Smooth muscle cell (in vitro differentiated cells): ENCODE measurements around the gene ABCG2. TPM values are rescaled to one million over a fixed set of nuclear protein-coding genes. Genes with fewer than 3 reads are reported as not detected.

Experiments
- DNase-seq: peaks from one replicate; lab custom pipeline; 2025; ENCODE audit not compliant: unreplicated experiment; lab: John Stamatoyannopoulos, UW
- H2AFZ ChIP-seq: fragments of 200-600 bp; sonication (generic); 2 replicates; pipeline ENCODE4 v1.6.0; 2016; ENCODE audit warnings: antibody characterized with exemption, low read depth, mild to moderate bottlenecking
- H3F3A ChIP-seq: fragments of 200-600 bp; sonication (generic); 2 replicates; pipeline ENCODE4 v1.6.0; 2017; ENCODE audit warnings: antibody characterized with exemption, low read depth
- H3K27ac ChIP-seq: fragments of 200-600 bp; sonication (generic); 2 replicates; pipeline ENCODE4 v1.5.1; 2016; ENCODE audit warnings: low read depth, mild to moderate bottlenecking
- H3K27me3 ChIP-seq: fragments of 200-600 bp; sonication (generic); 2 replicates; pipeline ENCODE4 v1.6.1; 2016; ENCODE audit warnings: low read depth, mild to moderate bottlenecking
- H3K36me3 ChIP-seq: fragments of 200-600 bp; sonication (generic); 2 replicates; pipeline ENCODE4 v1.5.1; 2016; ENCODE audit warnings: low read depth
- H3K4me1 ChIP-seq: fragments of 200-600 bp; sonication (generic); 2 replicates; pipeline ENCODE4 v1.5.1; 2016; ENCODE audit warnings: low read depth
- H3K4me2 ChIP-seq: fragments of 200-600 bp; sonication (generic); 2 replicates; pipeline ENCODE4 v1.6.0; 2016; ENCODE audit warnings: mild to moderate bottlenecking
- H3K4me3 ChIP-seq: fragments of 200-600 bp; sonication (generic); 2 replicates; pipeline ENCODE4 v1.5.1; 2016; ENCODE audit warnings: mild to moderate bottlenecking
- H3K79me2 ChIP-seq: fragments of 200-600 bp; sonication (generic); 2 replicates; pipeline ENCODE4 v1.6.0; 2016; ENCODE audit warnings: low read depth, mild to moderate bottlenecking
- H3K9ac ChIP-seq: fragments of 200-600 bp; sonication (generic); 2 replicates; pipeline ENCODE4 v1.6.0; 2016; ENCODE audit warnings: low read depth
- H3K9me3 ChIP-seq: fragments of 200-600 bp; sonication (generic); replicated peaks from 2 replicates; pipeline ENCODE4 v1.5.1; 2016; ENCODE audit warnings: low read depth
- H4K20me1 ChIP-seq: fragments of 200-600 bp; sonication (generic); 2 replicates; pipeline ENCODE4 v1.6.0; 2016; ENCODE audit warnings: low read depth
- WGBS: methylation state at CpG from one replicate; pipeline ENCODE4 v1.1.7; 2016; ENCODE audit warnings: low lambda C conversion rate; 5-methylcytosine and 5-hydroxymethylcytosine counted together
- polyA plus RNA-seq: library from polyadenylated mRNA; unstranded; fragments of >200 nt; fragmentation: Nextera tagmentation; extraction: Ambion mirVana; gene quantifications from 2 replicates; pipeline ENCODE4 v1.2.1, GENCODE V29; 2016
- total RNA-seq: library from RNA; depleted of rRNA; stranded (reverse); fragments of >200 nt; gene quantifications from 2 replicates; pipeline ENCODE4 v1.2.3, GENCODE V29; 2014
- TF ChIP-seq, protein P1 (sequence below): fragments of 200-600 bp; sonication (generic); IDR thresholded peaks from 2 replicates; pipeline ENCODE4 v1.5.1; 2017; ENCODE audit warnings: borderline replicate concordance, mild to moderate bottlenecking, antibody characterized with exemption; ENCODE audit not compliant: insufficient read depth, poor library complexity, severe bottlenecking

The ABCG2 gene
- total and polyA plus RNA-seq, 2 experiments from 2014 or later, result 0.42 to 2.5 TPM

DNA sequence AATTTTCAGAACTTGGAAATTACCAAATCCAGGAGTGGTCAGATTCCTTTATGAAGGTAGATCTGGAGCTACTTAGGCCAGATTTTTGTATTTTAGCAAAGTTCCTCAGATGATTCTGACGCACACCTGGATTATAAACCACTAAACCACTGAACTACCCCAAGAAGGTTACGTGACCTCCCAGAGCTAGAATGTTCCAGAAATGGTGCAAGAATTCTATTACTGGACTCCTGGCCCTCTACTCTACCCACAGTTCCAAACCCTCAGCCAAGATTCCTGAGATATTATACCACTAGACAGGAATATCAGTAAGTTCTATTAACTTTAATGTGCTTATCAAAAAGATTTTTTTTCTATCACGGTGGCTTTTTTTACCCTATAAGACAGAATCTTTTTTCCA lies 67.1 kb downstream of the ABCG2 start:
- TF ChIP-seq, protein P1, sequence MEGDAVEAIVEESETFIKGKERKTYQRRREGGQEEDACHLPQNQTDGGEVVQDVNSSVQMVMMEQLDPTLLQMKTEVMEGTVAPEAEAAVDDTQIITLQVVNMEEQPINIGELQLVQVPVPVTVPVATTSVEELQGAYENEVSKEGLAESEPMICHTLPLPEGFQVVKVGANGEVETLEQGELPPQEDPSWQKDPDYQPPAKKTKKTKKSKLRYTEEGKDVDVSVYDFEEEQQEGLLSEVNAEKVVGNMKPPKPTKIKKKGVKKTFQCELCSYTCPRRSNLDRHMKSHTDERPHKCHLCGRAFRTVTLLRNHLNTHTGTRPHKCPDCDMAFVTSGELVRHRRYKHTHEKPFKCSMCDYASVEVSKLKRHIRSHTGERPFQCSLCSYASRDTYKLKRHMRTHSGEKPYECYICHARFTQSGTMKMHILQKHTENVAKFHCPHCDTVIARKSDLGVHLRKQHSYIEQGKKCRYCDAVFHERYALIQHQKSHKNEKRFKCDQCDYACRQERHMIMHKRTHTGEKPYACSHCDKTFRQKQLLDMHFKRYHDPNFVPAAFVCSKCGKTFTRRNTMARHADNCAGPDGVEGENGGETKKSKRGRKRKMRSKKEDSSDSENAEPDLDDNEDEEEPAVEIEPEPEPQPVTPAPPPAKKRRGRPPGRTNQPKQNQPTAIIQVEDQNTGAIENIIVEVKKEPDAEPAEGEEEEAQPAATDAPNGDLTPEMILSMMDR, result no peak
- Histone ChIP-seq H3K4me3 (no peak overlapping the region), H4K20me1 (no peaks in the 10 kb centered on the region), H3K36me3 (no peaks in the 10 kb centered on the region), H3K9ac (no peak overlapping the region), H3K4me2 (no peak overlapping the region), H2AFZ (no peak overlapping the region), H3K9me3 (no peaks in the 10 kb centered on the region), H3K27me3 (no peaks in the 10 kb centered on the region), H3K27ac (no peak overlapping the region), H3K79me2 (no peaks in the 10 kb centered on the region), H3K4me1 (no peaks in the 10 kb centered on the region), H3F3A (no peaks in the 10 kb centered on the region)
- DNase-seq, result no peak
- 92% methylated on average over 3 of the region's 3 CpGs for WGBS

DNA sequence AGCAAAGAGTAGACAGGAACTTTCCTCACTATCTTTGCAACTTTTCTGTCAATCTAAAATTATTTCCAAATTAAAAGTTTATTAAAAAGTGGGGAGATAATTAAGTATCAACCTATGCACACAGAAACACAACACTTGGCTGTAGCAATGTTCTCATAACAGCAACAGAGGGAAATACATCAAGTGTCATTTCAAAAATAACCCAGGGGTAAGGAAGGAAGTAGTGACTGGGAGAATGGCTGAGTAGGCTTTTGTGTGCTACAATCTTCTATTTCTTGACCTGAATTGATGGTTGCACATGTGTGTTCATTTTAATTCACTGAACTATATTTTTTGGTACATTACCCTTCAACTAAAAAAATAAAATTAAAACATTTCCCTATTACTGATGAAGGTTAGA lies 67.5 kb downstream of the ABCG2 start:
- Histone ChIP-seq H4K20me1 (no peaks in the 10 kb centered on the region), H2AFZ (no peak overlapping the region), H3K36me3 (no peaks in the 10 kb centered on the region), H3K4me3 (no peak overlapping the region), H3K9ac (no peak overlapping the region), H3K4me2 (no peak overlapping the region), H3K27ac (no peak overlapping the region), H3K79me2 (no peaks in the 10 kb centered on the region), H3K4me1 (no peaks in the 10 kb centered on the region), H3K9me3 (no peaks in the 10 kb centered on the region), H3K27me3 (no peaks in the 10 kb centered on the region), H3F3A (no peaks in the 10 kb centered on the region)
- no peak for DNase-seq
- TF ChIP-seq, protein P1, result no peak

DNA sequence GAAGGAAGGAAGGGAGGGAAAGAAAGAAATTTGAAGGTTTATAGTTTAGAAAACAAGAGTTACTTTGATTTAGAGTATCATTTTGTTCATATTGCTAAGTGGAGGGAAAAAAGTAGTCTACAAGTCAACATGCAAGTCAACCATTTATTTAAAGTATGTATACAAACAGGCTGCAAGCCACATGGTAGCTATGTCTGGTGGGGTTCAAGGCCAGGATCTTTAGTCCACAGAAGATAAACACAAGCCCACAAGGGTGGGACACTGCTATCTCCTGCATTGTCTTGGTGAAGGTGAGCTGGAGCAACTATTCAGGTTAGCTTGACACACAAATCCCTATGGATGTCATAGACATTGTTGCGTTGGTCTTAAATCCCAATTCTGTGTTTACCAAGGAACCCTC lies 71.4 kb downstream of the ABCG2 start:
- DNase-seq, result no peak
- no peak overlapping the region for H3K27ac ChIP-seq
- H3K4me1 ChIP-seq, result no peaks in the 10 kb centered on the region
- WGBS, result 97% methylated on average over 1 of the region's 1 CpG
- TF ChIP-seq, protein P1, result no peak
- no peaks in the 10 kb centered on the region for H3K36me3 ChIP-seq
- no peaks in the 10 kb centered on the region for H3K27me3 ChIP-seq
- no peaks in the 10 kb centered on the region for H3F3A ChIP-seq
- H3K4me3 ChIP-seq, result no peak overlapping the region
- H3K9me3 ChIP-seq, result no peaks in the 10 kb centered on the region
- H2AFZ ChIP-seq, result no peak overlapping the region
- no peak overlapping the region for H3K4me2 ChIP-seq
- no peak overlapping the region for H3K9ac ChIP-seq
- H4K20me1 ChIP-seq, result no peaks in the 10 kb centered on the region
- H3K79me2 ChIP-seq, result no peaks in the 10 kb centered on the region

DNA sequence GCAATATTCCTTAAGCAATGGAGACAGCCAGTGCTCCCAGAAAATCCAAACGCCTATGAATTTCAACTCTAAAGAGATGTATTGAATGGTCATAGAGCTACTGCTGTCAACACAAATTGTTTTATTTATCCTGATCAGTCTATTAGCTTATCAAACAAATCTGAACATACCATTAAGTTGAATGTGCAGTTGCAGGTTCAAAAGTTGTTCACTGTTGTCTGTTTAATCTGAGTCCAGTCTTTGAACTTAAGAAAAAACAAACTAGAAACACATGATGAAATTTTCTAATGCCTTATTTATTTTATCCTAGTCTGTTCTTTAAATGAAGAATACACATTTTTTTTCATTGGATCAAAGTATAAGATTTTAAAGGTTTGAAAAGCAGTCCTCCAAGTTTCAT lies 77.8 kb downstream of the ABCG2 start:
- Histone ChIP-seq H3K4me2 (no peak overlapping the region), H3K79me2 (no peaks in the 10 kb centered on the region), H3K27ac (no peak overlapping the region), H3K4me1 (no peaks in the 10 kb centered on the region), H3K9ac (no peak overlapping the region), H3K4me3 (no peak overlapping the region), H4K20me1 (no peaks in the 10 kb centered on the region), H3F3A (no peaks in the 10 kb centered on the region), H3K36me3 (no peaks in the 10 kb centered on the region), H3K27me3 (no peaks in the 10 kb centered on the region), H3K9me3 (no peaks in the 10 kb centered on the region), H2AFZ (no peak overlapping the region)
- WGBS, result 97% methylated on average over 1 of the region's 1 CpG
- TF ChIP-seq, protein P1, result no peak
- DNase-seq, result no peak
